H1 (cell line): ENCODE data around the gene LRTM1. TPM values are rescaled to one million over a fixed set of nuclear protein-coding genes. Genes with fewer than 3 reads are reported as not detected.

ENCODE experiments used
- EZH2 ChIP-seq: fragments of 200-600 bp; sonication (generic); IDR thresholded peaks from 2 replicates; pipeline ENCODE4 v1.7.1; 2012; ENCODE audit warnings: low read depth, mild to moderate bottlenecking, moderate library complexity, low read length, inconsistent platforms; ENCODE audit not compliant: severe bottlenecking
- POLR2AphosphoS5 ChIP-seq: IDR thresholded peaks from 2 replicates; pipeline ENCODE4 v1.6.1; 2011; ENCODE audit warnings: low read depth, low read length
- TCF12 ChIP-seq: IDR thresholded peaks from 2 replicates; pipeline ENCODE4 v1.6.1; 2011; ENCODE audit warnings: low read depth, mild to moderate bottlenecking, low read length
- ZNF274 ChIP-seq: IDR thresholded peaks from 2 replicates; pipeline ENCODE4 v1.7.0; 2012; ENCODE audit warnings: low read length, borderline replicate concordance; ENCODE audit errors: extremely low read depth
- polyA plus RNA-seq, 7 experiments: library from polyadenylated mRNA; depleted of rRNA in 3 of 7; stranded (reverse) in 5 of 7; unstranded in 2 of 7; fragments of >200 nt in 5 of 7; fragments of 200-250 nt in 2 of 7; gene quantifications; 1 replicate in 5 of 7; 2 replicates in 1 of 7; 4 replicates in 1 of 7; pipeline versions ENCODE4 v1.2.1 to v1.2.3, GENCODE V29; 2011 to 2013; ENCODE audit warnings: missing spikeins in 2 of 7, mixed read lengths in 2 of 7
- total RNA-seq: library from RNA; stranded (reverse); fragmentation: NEBNext Ultra II Directional; extraction: Animal tissue kit (Norgen Biotek cat#: 25700); gene quantifications from 2 replicates; pipeline ENCODE4 v1.2.1, GENCODE V29; 2021
- TF ChIP-seq, protein P1 (sequence below): IDR thresholded peaks from 2 replicates; pipeline ENCODE4 v1.6.1; 2011; ENCODE audit warnings: low read depth, mild to moderate bottlenecking, low read length; ENCODE audit not compliant: insufficient read depth
- TF ChIP-seq, protein P2 (sequence below): IDR thresholded peaks from 2 replicates; pipeline ENCODE4 v1.6.1; 2011; ENCODE audit warnings: low read length, improper control_type of control experiment

Gene LRTM1
- total and polyA plus RNA-seq, 2 of the 8 experiments (the other 6 are each of a cell fraction or from before 2014, with no cell fraction given) = not detected

DNA sequence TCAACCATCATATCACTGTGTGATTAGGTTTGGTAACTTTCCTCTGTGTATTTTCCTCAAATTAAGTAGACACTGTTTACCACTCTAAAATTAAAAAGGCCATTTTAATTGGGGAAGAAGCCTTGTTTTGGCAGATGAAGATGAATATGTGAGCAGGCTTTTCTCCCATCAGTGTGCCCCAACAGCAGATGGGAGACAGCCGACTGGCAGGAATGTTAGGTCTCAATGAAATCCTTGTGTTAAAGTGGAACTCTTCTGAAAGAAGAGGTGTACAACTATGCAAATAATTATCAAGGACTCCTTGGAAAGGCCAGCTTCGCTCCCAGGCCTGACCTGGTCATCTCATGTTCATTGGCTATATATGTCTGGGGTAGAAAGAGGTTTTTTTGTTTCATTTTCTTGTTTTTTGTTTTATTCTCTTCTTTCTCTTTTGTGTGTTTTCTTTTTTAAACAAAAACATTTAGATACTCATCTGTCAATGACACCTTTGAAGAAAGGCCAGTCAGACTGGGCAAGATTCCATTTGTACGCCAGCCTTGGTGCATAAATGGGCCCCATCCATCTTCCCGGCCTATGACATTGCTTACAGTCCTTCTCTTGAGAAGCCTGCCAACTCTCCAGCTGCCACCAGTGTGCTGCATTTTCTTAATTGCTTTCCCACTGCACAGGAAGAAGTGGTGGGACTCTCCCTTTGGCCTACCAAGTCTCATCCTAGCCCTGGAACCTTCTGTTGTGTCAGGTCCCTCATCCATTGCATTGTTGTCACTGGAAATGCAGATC is 25.8 kb downstream of the LRTM1 start (continued):
- TF ChIP-seq, protein P1, sequence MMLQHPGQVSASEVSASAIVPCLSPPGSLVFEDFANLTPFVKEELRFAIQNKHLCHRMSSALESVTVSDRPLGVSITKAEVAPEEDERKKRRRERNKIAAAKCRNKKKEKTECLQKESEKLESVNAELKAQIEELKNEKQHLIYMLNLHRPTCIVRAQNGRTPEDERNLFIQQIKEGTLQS = no peak
- TF ChIP-seq, protein P2, sequence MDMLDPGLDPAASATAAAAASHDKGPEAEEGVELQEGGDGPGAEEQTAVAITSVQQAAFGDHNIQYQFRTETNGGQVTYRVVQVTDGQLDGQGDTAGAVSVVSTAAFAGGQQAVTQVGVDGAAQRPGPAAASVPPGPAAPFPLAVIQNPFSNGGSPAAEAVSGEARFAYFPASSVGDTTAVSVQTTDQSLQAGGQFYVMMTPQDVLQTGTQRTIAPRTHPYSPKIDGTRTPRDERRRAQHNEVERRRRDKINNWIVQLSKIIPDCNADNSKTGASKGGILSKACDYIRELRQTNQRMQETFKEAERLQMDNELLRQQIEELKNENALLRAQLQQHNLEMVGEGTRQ = no peak
- TF ChIP-seq POLR2AphosphoS5 (no peak), EZH2 (no peak), TCF12 (no peak), ZNF274 (no peak)
